IPS-20b (cell line): ENCODE results near the gene GPX4.
"Not testable (repeated sequence)": the region's sequence is repeated elsewhere in the genome, so short reads cannot be mapped to it uniquely, and the experiment has no call there.

Experiments
- H3K27ac ChIP-seq: one replicate; pipeline ENCODE4 v1.5.1; 2013; ENCODE audit warnings: low read length
- H3K27me3 ChIP-seq: 2 replicates; pipeline ENCODE4 v1.6.1; 2013; ENCODE audit warnings: mild to moderate bottlenecking, low read length, inconsistent platforms; ENCODE audit not compliant: insufficient read depth
- H3K36me3 ChIP-seq: 2 replicates; pipeline ENCODE4 v1.6.1; 2013; ENCODE audit warnings: low read depth, mild to moderate bottlenecking, inconsistent platforms, low read length, moderate library complexity; ENCODE audit not compliant: insufficient read depth
- H3K4me1 ChIP-seq: 2 replicates; pipeline ENCODE4 v1.6.1; 2013; ENCODE audit warnings: mild to moderate bottlenecking, control low read depth, inconsistent platforms, low read length, moderate library complexity; ENCODE audit not compliant: insufficient read depth
- H3K4me3 ChIP-seq: 2 replicates; pipeline ENCODE4 v1.5.1; 2013; ENCODE audit warnings: mild to moderate bottlenecking, low read length, inconsistent platforms
- H3K9ac ChIP-seq: 2 replicates; pipeline ENCODE4 v1.6.1; 2013; ENCODE audit warnings: low read depth, mild to moderate bottlenecking, inconsistent platforms, low read length, moderate library complexity
- H3K9me3 ChIP-seq: 2 replicates; pipeline ENCODE4 v1.6.1; 2013; ENCODE audit warnings: mild to moderate bottlenecking, low read depth, low read length, inconsistent platforms; ENCODE audit not compliant: insufficient read depth

GPX4 gene

DNA sequence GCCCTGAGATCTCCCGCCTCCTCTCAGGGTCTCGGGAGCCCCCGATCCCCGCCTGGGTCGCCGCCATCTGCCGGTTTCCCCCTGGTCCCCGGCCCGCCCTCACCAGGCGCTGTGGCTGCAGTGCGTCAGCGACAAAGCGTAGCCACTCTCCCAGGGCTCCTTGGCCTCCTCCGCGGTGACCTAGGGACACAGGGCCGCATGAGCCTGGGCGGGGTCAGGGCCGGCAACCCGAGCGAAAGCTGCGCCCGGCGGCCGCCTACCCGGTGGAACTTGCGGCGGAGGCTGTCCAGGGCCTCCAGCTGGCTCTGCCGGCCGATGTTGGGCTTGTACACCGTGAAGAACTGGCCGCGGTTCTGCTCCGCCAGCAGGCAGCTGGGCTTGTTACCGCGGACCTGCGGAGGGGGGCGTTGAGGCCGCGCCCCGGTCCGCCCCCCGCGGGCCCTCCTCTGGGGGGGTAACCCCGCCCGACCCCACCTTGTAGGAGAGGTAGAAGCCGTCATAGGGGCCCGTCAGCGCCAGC, 5.3 kb downstream of the GPX4 start:
- H3K4me3 ChIP-seq: no peak overlapping the region
- H3K27me3 ChIP-seq: no peaks in the 10 kb centered on the region
- H3K9me3 ChIP-seq: no peaks in the 10 kb centered on the region
- H3K4me1 ChIP-seq: no peaks in the 10 kb centered on the region
- peaks cover 21% of the 10 kb centered on the region for H3K36me3 ChIP-seq
- H3K9ac ChIP-seq: no peak overlapping the region
- H3K27ac ChIP-seq: no peak overlapping the region

DNA sequence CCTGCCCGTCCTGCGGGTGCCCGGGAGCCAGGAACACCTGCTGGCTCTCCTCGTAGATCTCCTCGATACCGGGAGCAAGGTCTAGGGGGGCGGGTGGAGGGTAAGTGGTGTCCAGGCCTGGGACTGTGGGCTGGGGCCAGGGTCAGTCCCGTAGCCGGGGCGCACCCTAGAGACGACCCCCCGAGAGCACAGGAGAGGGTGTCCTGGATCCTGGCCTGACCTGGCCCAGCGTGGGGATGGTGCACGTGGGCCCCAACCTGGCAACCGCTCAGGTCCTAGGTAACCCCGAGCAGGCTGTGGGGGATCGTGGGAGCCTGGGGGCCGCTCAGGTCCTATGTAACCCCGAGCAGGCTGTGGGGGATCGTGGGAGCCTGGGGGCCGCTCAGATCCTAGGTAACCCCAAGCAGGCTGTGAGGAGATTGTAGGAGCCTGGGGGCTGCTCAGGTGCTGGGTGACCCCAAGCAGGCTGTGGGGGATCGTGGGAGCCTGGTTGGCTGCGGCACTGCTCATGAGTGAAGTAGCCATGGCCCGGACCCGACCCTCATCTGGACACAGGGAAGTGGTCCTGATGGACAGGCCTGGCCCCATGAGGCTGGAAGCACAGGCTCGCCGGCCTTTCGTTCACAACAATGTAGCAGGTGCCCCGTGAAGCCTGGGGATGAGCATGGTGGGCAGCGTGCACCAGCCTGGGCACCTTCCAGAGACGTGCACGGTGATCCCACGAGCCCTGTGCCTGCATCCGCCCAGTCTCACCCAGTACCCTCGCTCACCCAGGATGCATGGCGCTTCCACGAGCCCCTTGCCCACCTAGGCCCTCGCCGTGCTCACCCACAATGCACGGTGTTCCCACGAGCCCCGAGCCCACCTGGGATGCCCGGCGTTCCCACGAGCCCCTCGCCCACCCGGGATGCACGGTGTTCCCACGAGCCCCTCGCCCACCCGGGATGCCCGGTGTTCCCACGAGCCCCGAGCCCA, 6.2 kb downstream of the GPX4 start:
- H3K9me3 ChIP-seq: no peaks in the 10 kb centered on the region
- H3K9ac ChIP-seq: no peak overlapping the region
- no peak overlapping the region for H3K4me3 ChIP-seq
- H3K27ac ChIP-seq: no peak overlapping the region
- H3K36me3 ChIP-seq: peaks cover 21% of the 10 kb centered on the region
- no peaks in the 10 kb centered on the region for H3K27me3 ChIP-seq
- no peaks in the 10 kb centered on the region for H3K4me1 ChIP-seq

- no peak overlapping the region for H3K27ac ChIP-seq
- no peaks in the 10 kb centered on the region for H3K9me3 ChIP-seq
- peaks cover 18% of the 10 kb centered on the region for H3K36me3 ChIP-seq
- no peak overlapping the region for H3K4me3 ChIP-seq
- no peaks in the 10 kb centered on the region for H3K4me1 ChIP-seq
- H3K27me3 ChIP-seq: no peaks in the 10 kb centered on the region
- no peak overlapping the region for H3K9ac ChIP-seq
Measured at GRCh38 chr19:1110809-1111640, 7.2 kb downstream of the GPX4 start.

- no peaks in the 10 kb centered on the region for H3K4me1 ChIP-seq
- H3K36me3 ChIP-seq: peaks cover 16% of the 10 kb centered on the region
- no peak overlapping the region for H3K4me3 ChIP-seq
- no peaks in the 10 kb centered on the region for H3K9me3 ChIP-seq
- no peak overlapping the region for H3K27ac ChIP-seq
- H3K9ac ChIP-seq: no peak overlapping the region
- no peaks in the 10 kb centered on the region for H3K27me3 ChIP-seq
Measured at GRCh38 chr19:1111641-1112267, 8.0 kb downstream of the GPX4 start.

- H3K4me1 ChIP-seq: no peaks in the 10 kb centered on the region
- no peak overlapping the region for H3K27ac ChIP-seq
- no peaks in the 10 kb centered on the region for H3K27me3 ChIP-seq
- H3K9ac ChIP-seq: no peak overlapping the region
- no peaks in the 10 kb centered on the region for H3K9me3 ChIP-seq
- H3K36me3 ChIP-seq: peaks cover 15% of the 10 kb centered on the region
- no peak overlapping the region for H3K4me3 ChIP-seq
Measured at GRCh38 chr19:1112268-1113029, 8.7 kb downstream of the GPX4 start.

- Histone ChIP-seq H3K36me3 (peaks cover 13% of the 10 kb centered on the region), H3K27ac (no peak overlapping the region), H3K9ac (no peak overlapping the region), H3K4me1 (no peaks in the 10 kb centered on the region), H3K27me3 (no peaks in the 10 kb centered on the region), H3K9me3 (no peaks in the 10 kb centered on the region), H3K4me3 (no peak overlapping the region)
Measured at GRCh38 chr19:1113030-1113985, 9.5 kb downstream of the GPX4 start.

DNA sequence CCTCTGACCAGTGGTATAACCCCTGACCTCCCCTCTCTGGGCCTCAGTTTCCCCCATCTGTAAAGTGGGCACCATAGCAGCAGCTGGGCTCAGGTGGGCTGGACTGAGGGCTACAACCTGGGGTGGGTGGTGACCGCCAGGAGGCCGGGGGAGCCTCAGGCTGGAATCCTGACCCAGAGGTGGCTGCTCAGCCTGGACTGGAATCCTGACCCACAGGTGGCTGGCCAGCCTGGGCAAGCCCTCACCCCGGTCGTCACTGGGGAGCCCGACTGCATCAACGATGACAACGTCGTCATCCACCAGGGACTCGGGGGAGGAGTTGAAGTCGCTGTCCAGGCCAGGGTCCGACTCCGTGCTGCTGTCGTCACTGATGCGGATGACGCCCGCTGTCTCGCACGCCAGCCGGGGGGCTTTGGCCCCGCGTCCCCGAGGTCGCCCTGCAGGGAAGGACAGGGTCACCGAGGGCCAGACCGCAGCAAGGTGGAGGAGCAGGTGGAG, 10.2 kb downstream of the GPX4 start:
- no peak overlapping the region for H3K4me3 ChIP-seq
- H3K36me3 ChIP-seq: peaks cover 20% of the 10 kb centered on the region
- H3K9ac ChIP-seq: no peak overlapping the region

GRCh38 chr19:1114728-1115127, 10.9 kb downstream of the GPX4 start:
- not testable (repeated sequence) for H3K27me3 ChIP-seq, H3K4me1 ChIP-seq, H3K9me3 ChIP-seq, H3K27ac ChIP-seq, H3K9ac ChIP-seq, H3K4me3 ChIP-seq
- peaks cover 23% of the 10 kb centered on the region for H3K36me3 ChIP-seq

More for the DNA sequence above, 10.2 kb downstream of the GPX4 start:
- H3K27me3 ChIP-seq: no peaks in the 10 kb centered on the region
- H3K9me3 ChIP-seq: no peaks in the 10 kb centered on the region
- no peak overlapping the region for H3K27ac ChIP-seq
- H3K4me1 ChIP-seq: no peaks in the 10 kb centered on the region

- Histone ChIP-seq H3K4me1 (no peaks in the 10 kb centered on the region), H3K27ac (no peak overlapping the region), H3K27me3 (no peaks in the 10 kb centered on the region), H3K9ac (no peak overlapping the region), H3K9me3 (no peaks in the 10 kb centered on the region), H3K36me3 (peaks cover 34% of the 10 kb centered on the region), H3K4me3 (no peak overlapping the region)
Measured at GRCh38 chr19:1115646-1116420, 12.0 kb downstream of the GPX4 start.
